Stimulated activated CD8-positive, alpha-beta memory T cell treated with anti-CD3 and anti-CD28 coated beads, Interleukin-2, amount 100 ng/mL, for 1 hour (primary cell): ENCODE measurements around the gene SVIL.
A peak's percentile ranks its signal among the peaks of the same experiment; 100 is the strongest.
"Not testable (repeated sequence)": the region's sequence is repeated elsewhere in the genome, so short reads cannot be mapped to it uniquely, and the experiment has no call there.

Experiments used
- DNase-seq, 2 donors: peaks; one replicate each; pipeline ENCODE4 v3.0.0-alpha.2; 2020; ENCODE audit warnings: low read depth in 2 of 2

SVIL gene

DNA sequence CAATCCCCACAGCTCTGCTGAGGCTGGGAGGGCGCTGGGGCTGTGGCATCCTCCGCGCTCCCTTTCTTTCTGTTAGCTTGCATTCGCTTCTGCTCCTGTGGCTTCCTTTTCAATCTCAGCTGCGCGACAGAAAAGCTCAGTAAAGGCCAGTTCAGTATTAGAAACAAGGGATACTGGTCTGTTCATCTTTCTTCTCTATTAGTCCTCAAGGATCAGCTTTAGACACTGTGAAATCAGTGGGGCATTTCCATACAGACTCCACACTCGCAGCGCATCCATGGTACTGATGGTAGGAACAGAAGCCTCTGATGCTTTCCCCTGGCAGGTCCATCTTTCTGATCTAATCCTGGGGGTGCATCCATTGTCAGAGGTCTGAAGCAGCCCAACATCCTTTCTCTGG is 182.2 kb downstream of the SVIL start:
- DNase-seq = no peak

DNA sequence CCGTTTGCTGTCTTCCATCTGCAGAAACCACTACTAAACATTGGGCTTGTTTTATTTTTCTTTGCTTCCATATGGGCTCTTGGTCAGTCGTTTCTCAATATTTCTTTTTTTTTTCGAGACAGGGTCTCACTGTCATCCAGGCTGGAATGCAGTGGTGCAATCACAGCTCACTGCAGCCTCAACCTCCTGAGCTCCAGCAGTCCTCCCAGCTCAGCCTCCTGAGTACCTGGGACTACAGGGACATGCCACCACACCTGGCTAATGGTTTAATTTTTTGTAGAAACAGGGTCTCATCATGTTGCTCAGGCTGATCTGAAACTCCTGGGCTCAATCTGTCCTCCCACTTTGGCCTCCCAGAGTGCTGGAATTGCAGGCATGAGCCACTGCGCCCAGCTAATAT is 182.8 kb downstream of the SVIL start:
- DNase-seq = no peak

DNA sequence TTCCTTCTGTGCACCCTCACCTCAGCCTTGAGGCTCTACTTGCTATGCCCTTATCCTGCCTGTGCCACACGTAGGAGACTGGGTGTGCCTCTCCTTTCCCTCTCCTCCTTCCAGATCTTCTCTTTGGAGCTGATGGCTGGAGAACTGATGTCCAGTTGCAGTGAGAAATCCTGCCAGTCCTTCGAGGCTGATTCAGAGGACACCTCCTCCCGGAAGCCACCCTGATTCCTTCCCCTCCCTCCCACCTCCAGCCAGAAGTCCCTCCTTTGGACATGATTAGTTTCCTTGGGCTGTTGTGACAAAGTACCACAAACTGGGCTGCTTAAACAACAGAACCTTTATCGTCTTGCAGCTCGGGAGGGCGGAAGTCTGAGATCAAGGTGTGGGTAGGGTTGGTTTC is 184.4 kb downstream of the SVIL start:
- no peak for DNase-seq

DNA sequence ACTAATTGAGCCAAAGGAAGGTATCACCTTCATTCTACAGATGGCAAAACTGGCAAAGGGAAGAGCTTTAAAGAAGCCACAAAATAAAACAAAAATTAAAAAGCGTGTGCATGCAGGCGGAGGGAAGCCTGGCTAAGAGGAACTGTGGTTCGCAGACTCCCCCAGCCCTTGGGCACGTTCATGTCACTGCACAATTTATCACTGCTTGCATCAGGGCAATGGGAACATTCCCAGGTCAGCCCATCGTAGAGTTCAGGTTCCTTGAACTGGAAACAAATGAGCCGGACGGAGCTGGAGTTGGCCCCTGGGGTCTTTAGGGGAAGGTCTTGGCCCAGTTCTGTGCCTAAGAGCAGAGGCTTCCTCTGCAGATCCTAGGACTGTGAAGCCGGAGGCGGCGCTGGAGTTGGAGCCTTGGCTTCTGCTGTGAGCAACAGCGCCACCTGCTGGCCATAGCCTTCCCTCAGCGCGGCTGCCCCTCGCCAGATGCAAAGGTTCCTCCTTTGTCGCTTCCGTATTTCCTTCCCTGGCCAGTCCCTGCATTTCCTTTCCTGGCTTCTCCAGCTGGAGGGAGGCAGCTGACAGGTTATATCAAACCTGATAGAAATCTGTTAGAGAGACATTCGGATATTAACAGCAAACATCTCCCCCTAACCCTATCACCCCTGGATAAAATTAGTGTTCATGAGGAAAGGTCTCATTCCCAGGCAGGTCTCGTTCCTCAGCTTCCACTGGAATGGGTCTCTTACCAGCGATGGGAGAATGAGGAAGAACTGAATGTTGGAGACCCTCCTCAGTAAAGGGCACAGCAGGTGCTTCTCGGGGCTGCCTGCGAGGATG is 185.8 kb downstream of the SVIL start:
- DNase-seq = peak; percentile 50 to 57

DNA sequence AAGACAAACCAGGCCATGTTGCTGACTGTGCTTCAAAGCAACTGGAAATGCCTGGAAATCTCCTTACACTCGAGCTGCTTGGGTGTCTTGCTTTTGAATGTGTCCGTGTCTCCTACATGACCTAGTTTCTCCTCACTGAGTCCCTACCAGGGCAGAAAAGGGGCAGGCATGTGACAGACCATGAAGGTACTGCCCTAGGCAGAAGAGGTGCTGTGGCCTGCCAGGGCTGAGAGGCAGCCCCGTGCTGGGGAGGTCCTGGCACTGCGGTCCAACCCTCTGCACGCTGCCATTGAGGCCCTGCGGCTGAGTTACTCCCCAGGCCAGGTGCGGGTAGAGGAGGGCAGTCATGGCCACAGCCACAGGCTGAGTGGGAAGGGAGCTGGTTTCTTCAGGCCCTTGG is 186.6 kb downstream of the SVIL start:
- DNase-seq = no peak

DNA sequence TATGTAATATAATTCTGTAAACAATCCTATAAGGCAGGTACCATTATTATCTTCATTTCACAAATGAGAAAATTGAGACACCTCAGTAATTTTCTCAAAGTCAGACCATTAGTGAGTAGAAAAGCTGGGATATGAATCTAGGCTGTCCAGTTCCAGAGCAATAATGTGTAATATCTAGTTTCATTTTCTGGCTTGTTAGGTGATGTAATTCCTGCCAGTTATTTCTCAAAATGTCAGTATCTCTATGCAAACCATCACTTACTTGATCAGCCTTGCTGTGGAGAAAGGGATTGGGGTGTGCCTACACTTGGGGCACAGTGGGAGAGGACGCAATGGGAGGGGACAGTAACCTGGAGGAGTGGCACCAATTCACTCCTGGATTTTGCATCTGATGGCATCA is 188.4 kb downstream of the SVIL start:
- no peak for DNase-seq

DNA sequence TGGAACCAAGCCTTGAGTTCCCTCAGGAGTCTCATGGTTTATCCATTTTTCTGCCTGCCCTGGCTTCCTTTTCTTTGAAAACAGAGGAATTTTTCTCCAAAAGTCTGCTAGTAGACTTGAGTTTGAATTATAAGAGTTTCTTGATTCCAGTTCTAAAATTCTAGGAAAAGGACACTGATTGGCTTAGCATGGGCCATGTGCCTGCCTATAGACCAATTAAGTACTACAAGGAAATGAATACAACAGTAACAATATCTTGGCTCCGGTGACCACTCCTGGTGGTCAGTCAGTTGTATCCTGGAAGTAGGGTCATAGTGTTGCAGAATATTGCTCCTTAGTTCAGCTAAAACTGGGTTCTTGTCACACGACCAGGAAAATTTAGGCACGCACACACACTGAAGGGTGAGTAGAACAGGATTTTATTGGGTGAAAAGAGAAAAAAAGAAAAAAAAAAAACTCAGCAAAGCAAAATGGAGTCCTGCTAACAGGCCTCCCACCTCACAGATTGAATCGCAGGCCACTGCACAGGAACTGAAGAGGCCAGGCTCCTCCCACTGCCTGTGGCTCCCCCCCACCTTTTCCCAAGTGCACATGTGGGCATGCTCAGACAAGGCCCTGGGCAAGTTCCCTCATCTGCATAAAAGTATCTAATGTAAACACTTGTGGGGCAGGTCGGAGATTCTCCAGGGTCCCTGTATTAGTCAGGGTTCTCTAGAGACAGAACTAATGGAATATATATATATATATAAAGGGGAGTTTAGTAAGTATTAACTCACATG is 190.8 kb downstream of the SVIL start:
- DNase-seq = no peak

DNA sequence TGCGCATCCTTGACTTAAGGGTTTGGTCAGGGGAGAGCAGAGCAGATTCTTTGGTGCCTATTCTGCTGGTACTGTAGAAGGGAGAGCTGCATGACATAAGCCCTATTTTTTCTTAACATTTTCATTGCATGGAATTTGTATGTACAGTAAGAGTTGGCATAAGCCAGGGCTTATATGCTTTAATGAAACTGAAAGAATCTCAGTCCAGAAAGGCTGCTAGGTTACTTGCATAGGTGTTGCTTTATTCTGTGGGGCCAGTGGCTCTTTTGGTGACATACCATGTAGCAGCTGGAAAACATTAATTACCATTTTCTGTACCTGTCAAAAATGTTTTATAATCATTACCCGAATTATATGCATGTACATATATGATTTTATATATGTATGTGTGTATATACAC is 193.8 kb downstream of the SVIL start:
- no peak for DNase-seq

DNA sequence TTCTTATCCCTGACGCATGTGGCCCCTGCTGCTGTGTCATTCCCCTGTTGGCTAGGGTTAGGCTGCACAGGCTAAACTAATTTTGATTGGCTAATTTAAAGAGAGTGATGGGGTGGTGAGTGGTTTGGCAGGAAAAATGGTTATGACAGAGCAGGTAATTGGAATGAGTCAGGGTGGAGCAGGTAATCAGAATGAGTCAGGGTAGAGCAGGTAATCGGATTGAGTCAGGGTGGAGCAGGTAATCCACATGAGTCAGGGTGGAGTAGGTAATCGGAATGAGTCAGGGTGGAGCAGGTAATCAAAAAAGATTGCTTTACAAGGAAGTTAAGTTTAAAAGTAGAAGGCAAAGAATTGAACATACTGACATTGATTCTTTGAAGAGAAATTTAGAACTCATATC is 195.8 kb downstream of the SVIL start:
- not testable (repeated sequence) for DNase-seq

DNA sequence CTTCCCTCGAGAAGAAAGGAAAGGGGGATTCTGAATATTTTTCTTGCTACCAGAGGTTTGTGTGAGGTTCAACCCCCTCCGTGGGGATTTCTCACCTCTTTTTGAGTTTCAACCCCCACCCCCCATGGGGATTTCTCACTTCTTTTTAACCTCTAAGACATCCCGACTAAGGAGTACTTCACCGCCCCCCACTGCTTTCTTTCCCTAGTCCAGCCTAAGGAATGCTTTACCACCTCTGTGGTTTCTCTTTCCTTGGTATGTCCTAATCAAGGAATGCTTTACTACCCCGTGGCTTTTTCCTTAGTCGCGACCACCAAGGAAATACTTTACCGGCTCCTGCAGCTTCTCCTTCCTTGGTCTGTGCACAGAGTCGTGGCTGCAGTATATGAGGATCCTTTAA is 196.5 kb downstream of the SVIL start:
- DNase-seq = no peak

DNA sequence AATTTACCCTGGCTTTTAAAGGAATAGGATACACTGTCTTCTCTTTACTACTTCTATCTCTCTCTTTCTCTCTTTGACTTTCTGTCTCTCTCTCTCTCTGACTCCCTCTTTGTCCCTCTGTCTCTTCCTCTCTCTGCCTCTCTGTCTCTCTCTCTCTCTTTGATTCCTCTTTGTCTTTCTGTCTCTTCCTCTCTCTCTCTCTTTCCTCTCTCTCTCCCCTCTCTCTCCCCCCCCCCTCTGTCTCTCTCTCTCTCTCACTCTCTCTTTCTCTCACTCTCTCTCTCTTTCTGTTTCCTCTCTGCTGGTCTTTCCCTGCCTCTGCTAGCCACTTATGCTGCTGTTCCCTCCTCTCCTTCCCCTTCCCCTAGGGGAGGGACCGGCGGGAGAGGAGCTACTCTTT is 196.9 kb downstream of the SVIL start:
- no peak for DNase-seq

DNA sequence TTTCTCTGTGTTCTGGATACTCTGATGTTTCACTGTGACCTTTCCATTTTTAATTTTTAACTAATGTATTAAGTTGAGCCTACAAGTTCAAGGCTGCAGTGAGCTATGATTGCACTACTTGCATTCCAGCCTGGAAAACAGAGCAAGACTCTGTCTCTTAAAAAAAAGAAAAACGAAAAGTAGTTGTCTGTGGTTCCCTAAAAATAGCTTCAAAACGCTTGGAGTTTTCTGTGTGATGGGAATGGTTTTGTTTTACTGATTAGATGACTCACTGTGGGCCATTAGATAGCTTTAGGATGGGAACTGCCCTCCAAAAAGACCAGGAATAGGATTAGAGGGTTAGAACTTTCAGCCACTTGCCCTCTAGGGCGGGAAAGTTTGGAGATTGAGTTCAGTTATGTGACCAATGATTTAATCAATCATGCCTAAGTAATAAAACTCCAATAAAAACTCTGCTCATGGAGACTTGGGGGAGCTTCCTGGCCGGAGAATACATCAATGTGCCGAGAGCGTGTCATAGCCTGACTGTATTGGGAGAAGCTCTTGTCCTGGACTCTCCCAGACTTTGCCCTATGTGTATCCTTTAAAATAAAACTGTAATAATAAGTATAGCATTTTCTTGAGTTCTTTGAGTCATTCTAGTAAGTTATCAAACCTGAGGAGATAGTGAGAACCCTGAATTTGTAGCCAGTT is 198.8 kb downstream of the SVIL start:
- DNase-seq = no peak

DNA sequence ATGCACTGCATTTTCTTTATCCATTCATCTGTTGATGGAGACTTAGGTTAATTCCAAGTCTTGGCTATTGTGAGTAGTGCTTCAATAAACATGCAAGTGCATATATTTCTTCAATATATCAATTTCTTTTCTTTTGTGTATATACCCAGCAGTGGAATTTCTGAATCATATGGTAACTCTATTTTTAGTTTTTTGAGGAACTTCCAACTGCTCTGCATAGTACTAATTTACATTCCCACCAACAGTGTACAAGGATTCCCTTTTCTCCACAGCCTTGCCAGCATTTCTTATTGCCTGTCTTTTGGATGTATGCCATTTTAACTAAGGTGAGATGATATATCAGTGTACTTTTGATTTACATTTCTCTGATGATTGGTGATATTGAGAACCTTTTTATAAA is 200.7 kb downstream of the SVIL start:
- DNase-seq = no peak

DNA sequence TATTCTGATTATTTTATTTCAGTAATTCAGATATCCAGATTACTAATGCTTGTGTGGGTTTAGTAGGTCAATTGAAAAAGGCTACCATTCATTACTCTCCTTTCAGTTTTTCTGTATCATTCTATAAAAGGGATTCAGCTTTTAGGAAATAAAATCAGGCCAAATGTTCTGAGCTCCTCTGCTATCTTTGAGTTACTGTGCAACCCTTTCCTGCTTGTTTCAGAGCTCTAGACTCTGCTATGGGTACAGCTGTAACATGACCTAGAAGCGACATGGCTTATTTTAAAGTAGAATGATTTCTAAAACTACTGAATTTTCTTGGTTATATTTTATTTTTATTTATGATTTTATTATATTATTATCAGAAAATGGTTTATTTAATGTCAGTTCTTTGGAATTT is 203.1 kb downstream of the SVIL start:
- no peak for DNase-seq

DNA sequence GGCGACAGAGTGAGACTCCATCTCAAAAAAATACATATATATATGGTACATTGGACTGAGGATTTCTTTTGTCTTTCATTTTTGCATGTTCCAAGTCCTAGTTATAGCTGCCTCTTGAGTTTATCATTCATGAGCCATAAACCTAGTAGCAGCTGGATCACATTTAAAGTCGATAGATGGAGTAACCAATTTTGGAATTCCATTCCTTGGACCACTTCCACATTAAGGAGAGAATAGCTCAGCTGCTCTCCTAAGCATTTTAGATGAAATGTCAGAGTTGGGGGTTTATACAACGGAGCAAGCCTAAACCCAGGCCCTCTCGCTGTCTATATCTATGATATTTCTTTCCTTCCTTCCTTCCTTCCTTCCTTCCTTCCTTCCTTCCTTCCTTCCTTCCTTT is 204.7 kb downstream of the SVIL start:
- no peak for DNase-seq

DNA sequence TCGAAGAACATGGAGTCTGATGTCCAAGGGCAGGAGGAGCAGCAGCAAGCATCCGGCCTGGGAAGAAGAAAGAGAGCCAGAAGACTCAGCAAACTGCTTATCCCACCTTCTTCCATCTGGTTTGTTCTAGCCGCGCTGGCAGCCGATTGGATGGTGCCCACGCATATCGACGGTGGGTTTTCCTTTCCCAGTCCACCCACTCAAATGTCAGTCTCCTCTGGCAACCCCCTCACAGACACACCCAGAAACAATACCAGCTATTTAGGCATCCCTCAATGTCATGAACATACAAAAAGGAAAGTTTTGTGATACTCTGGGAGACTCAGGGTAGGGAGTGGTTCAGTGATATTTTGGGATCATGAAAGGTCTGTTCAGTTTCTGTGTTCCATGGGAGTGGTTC is 206.3 kb downstream of the SVIL start:
- DNase-seq = no peak

DNA sequence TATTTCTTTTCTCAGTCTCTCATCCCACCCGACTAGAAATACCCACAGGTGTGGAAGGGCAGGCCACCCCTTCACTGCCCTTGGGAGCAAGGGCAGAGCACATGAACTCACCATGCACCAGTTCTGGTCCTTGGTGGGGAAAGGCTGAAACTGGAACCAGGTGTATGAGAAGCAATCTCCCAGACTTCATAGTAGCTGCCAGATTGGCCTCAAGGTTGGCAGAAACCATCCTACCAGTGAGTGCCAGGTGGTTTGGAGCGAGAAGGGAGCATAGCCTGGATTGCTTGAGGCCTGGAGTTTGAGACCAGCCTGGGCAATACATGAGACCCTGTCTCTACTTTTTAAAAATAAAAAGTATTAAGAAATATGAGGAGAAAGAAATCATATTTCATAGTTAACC is 207.1 kb downstream of the SVIL start:
- DNase-seq = no peak

DNA sequence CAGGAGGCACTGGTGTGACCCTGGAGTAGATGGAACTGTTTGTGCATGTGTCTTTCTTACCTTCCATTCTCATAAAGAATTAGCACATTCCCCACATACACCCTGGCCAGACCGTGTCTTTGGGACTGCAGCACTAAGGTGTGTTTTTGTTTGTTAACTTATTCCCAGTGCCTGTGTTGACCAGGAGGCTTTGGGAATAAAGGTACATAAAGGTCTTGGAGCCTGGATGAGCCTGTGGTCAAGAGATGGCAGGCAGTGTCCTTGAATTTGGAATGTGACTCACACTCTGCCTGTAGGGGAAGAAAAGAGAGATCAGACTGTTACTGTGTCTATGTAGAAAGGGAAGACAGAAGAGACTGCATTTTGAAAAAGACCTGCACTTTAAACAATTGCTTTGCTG is 208.4 kb downstream of the SVIL start:
- no peak for DNase-seq

DNA sequence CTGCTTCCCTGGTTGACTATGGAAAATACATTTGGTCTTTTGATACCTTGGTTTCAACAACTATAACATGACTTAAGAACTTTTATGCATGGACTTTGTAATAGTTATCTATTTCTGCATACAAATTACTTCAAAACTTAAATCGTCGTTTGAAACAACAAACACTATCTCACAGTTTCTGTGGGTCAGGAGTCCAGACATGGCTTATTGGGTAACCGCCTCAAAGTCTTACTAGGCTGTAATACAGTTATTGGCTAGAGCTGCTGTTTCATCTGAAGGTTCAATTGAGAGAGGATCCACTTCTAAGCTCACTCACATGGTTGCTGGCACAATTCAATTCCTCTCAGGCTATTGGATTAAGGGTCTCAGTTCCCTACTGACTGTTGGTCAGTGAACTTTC is 210.8 kb downstream of the SVIL start:
- no peak for DNase-seq

DNA sequence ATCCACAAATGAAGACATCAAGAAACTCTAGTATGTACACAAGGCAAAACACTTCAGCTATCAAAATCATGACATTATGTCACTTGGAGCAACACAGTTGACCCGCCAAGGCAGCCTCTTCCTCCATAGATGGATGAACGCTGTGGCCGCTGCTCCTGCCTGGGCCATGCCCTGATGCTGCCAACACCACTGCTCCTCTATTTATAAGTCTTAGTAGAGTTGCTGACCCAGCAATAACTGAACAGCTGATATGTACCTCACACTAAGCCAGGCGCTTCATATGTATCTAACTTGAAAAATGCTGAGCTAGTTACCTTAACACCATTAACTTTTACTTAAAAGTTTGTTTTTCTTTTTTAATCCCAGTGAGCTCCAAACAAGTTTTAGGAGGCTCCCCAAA is 214.0 kb downstream of the SVIL start:
- DNase-seq = no peak

DNA sequence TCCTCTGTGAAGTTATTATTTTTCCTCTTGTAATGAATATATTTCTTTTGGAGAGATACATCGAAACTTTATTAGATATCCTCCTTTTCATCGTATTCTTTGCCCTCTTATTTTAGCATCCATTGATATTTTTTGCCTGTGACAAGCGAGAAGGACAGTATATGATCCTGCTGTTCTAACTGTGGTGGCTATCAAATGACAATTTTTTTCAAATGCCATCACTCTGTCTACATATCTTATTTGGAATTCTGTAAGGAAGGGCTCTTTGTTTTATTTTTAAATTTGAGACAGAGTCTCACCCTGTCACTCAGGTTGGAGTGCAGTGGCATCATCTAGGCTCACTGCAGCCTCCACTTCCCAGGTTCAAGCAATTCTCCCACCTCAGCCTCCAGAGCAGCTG is 217.4 kb downstream of the SVIL start:
- no peak for DNase-seq

DNA sequence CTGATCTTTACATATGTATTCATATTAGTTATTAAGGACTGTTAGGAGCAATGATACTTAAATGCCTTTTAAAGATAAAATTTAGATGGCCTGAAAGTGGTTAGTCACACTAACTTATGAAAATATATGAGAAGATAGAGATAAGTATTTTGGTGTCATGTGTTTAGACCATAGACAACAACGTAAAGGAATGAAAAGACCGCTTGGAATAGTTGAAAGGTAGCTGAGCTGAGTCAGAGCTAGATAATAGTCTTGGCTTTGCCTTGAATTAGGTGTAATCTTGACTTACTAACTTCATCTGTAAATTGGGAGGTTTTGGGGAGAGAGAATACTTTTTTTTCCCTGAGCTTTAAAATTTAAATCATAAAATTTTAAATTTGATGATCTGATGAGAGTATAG is 218.9 kb downstream of the SVIL start:
- DNase-seq = no peak

DNA sequence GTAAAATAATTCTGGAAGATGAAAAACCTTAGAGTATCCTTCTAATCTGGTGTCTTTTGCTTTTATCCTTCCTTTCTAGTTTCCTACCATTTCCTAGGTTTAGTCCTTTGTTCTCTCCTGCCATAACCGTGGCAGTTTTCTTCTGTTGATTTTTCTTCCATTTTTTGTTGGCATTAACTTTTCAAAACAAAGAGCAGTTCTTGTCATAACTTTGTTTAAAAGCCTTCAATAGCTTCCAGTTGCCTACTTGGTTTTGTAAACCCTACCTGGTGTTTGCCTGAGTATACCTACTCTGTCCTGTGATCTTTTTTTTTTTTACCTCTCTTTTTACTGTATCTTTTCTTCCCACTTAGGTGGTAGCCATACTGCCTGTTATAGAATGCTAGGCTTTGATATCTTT is 220.3 kb downstream of the SVIL start:
- DNase-seq = no peak
